HepG2 (cell line): ENCODE measurements around the gene STIMATE. TPM values are rescaled to one million over a fixed set of nuclear protein-coding genes. Genes with fewer than 3 reads are reported as not detected.

Experiments used
- ATAC-seq: fragments of 200-7000 bp; cut with Tn5 transposase; 3 replicates; pipeline ENCODE4 v1.9.1; 2020; ENCODE audit warnings: mild to moderate bottlenecking, moderate library complexity
- BruUV-seq: library from RNA; stranded (reverse); fragments of 400-500 nt; replicated peaks from 2 replicates; lab custom pipeline; 2021; lab: Mats Ljungman, UMichigan
- CTCF ChIA-PET: fragments of 300-600 bp; formaldehyde crosslinking; extraction: SDS; loops from one replicate; lab custom pipeline; 2021; ENCODE audit warnings: low total read pairs, inconsistent platforms, low intra/inter-chr PET ratio; lab: Yijun Ruan, JAX
- POLR2A ChIA-PET: fragments of 350-600 bp; sonication (Branson Sonifier 250); formaldehyde crosslinking; loops from one replicate; lab custom pipeline; 2020; ENCODE audit warnings: antibody characterized with exemption, inconsistent platforms; lab: Yijun Ruan, JAX
- DNase-seq: peaks from one replicate; pipeline ENCODE4 v3.0.0-alpha.2; 2015; ENCODE audit warnings: low spot score
- FAIRE-seq: peaks from 3 replicates; lab custom pipeline; 2011; peaks lifted over from hg19 to GRCh38; lab: Jason Lieb, UNC
- H2AFZ ChIP-seq: one replicate; pipeline ENCODE4 v1.6.1; 2011; ENCODE audit warnings: low read length, inconsistent platforms
- H3K27ac ChIP-seq: fragments of 300-600 bp; 3 replicates; pipeline ENCODE4 v1.8.0; 2011; ENCODE audit warnings: mixed run types, mild to moderate bottlenecking, mixed read lengths, low read length, inconsistent platforms; ENCODE audit not compliant: insufficient read depth; ENCODE audit errors: extremely low read length
- H3K27me3 ChIP-seq, 2 experiments: fragments of 200-600 bp in 1 of 2; 2 replicates in 1 of 2; 3 replicates in 1 of 2; pipeline versions ENCODE4 v1.6.0 to v1.8.0; 2011; ENCODE audit warnings: low read length in 2 of 2, mild to moderate bottlenecking in 2 of 2, moderate library complexity in 2 of 2, inconsistent platforms in 1 of 2; ENCODE audit not compliant: insufficient read depth in 2 of 2, control insufficient read depth in 1 of 2
- H3K36me3 ChIP-seq, 2 experiments: fragments of 200-600 bp in 1 of 2; replicated peaks in 1 of 2; 2 replicates in 1 of 2; 3 replicates in 1 of 2; pipeline versions ENCODE4 v1.5.1 to v1.8.0; 2011; ENCODE audit warnings: low read length in 2 of 2, inconsistent platforms in 1 of 2; ENCODE audit not compliant: insufficient read depth in 2 of 2, control insufficient read depth in 1 of 2
- H3K4me1 ChIP-seq: 2 replicates; pipeline ENCODE4 v1.5.1; 2012; ENCODE audit warnings: low read length, inconsistent platforms; ENCODE audit not compliant: insufficient read depth
- H3K4me2 ChIP-seq: 2 replicates; pipeline ENCODE4 v1.6.0; 2011; ENCODE audit warnings: low read depth, low read length, inconsistent platforms
- H3K4me3 ChIP-seq, 3 experiments: fragments of 200-600 bp in 1 of 3; sonication (generic), shearing (Covaris generic) in 1 of 3; replicated peaks in 1 of 3; 2 replicates each; pipeline ENCODE4 v1.5.1; 2011 to 2016; ENCODE audit warnings: low read length in 3 of 3, inconsistent platforms in 2 of 3, low read depth in 2 of 3, mild to moderate bottlenecking in 2 of 3, control low read depth in 1 of 3, mixed read lengths in 1 of 3; ENCODE audit not compliant: insufficient read depth in 1 of 3
- H3K79me2 ChIP-seq: one replicate; pipeline ENCODE4 v1.6.1; 2011; ENCODE audit warnings: low read length, inconsistent platforms; ENCODE audit not compliant: insufficient read depth
- H3K9ac ChIP-seq: 2 replicates; pipeline ENCODE4 v1.6.0; 2011; ENCODE audit warnings: mild to moderate bottlenecking, low read depth, low read length, inconsistent platforms; ENCODE audit not compliant: insufficient read depth
- H3K9me3 ChIP-seq: 2 replicates; pipeline ENCODE4 v1.5.1; 2012; ENCODE audit warnings: mild to moderate bottlenecking, low read length
- H4K20me1 ChIP-seq: 2 replicates; pipeline ENCODE4 v1.6.0; 2011; ENCODE audit warnings: inconsistent platforms, mild to moderate bottlenecking, low read length, moderate library complexity; ENCODE audit not compliant: insufficient read depth
- ATF1 ChIP-seq: IDR thresholded peaks from 2 replicates; pipeline ENCODE4 v1.6.1; 2016; ENCODE audit warnings: mild to moderate bottlenecking, control low read depth
- KAT2B ChIP-seq: fragments of 150-350 bp; IDR thresholded peaks from 2 replicates; pipeline ENCODE4 v1.6.1; 2014; ENCODE audit warnings: low read depth, low read length, borderline replicate concordance
- RXRB ChIP-seq: IDR thresholded peaks from 2 replicates; pipeline ENCODE4 v1.6.1; 2016; ENCODE audit warnings: borderline replicate concordance, missing genetic modification reagents, missing compliant biosample characterization
- ZFP36L1 ChIP-seq: sonication (generic); formaldehyde crosslinking; IDR thresholded peaks from 2 replicates; pipeline ENCODE4 v1.8.0; 2022; ENCODE audit warnings: mild to moderate bottlenecking, missing genetic modification reagents, moderate library complexity
- ZNF614 ChIP-seq: IDR thresholded peaks from 2 replicates; pipeline ENCODE4 v1.6.1; 2018; ENCODE audit warnings: missing biosample characterization, missing genetic modification reagents, inconsistent platforms, borderline replicate concordance
- WGBS: methylation state at CpG from one replicate; pipeline ENCODE4 v1.1.6; 2017; ENCODE audit warnings: low lambda C conversion rate; 5-methylcytosine and 5-hydroxymethylcytosine counted together
- in situ Hi-C: cut with HindIII; loops from 2 replicates; pipeline ENCODE4 v1.10.0; 2017; ENCODE audit warnings: low pct_unique_long_range_greater_than_20kb; ENCODE audit not compliant: extremely low pct_ligation_motif_present
- intact Hi-C: fragments of 100-400 bp; cut with micrococcal nuclease; formaldehyde crosslinking; loops from one replicate; pipeline ENCODE4 v1.10.0; 2022; ENCODE audit not compliant: unreplicated experiment
- polyA plus RNA-seq, 8 experiments: library from polyadenylated mRNA; depleted of rRNA in 3 of 8; stranded (reverse) in 7 of 8; unstranded in 1 of 8; fragments of >200 nt; fragmentation: Illumina TruSeq in 4 of 8; extraction: Trizol in 4 of 8; gene quantifications; 2 replicates each; pipeline versions ENCODE4 v1.2.1 to v1.2.3, GENCODE V29; 2011 to 2016; ENCODE audit warnings: low read depth in 4 of 8, missing spikeins in 1 of 8, mixed read lengths in 1 of 8; ENCODE audit not compliant: insufficient read depth in 1 of 8
- total RNA-seq, 5 experiments: library from RNA; depleted of rRNA; stranded (reverse); fragments of >200 nt; fragmentation: Illumina TruSeq; extraction: Trizol; gene quantifications; 2 replicates each; pipeline ENCODE4 v1.2.3, GENCODE V29; 2016; ENCODE audit warnings: low read depth in 1 of 5
- TF ChIP-seq, protein P1 (sequence below): sonication (generic); formaldehyde crosslinking; IDR thresholded peaks from 2 replicates; pipeline ENCODE4 v1.4.0; 2020; ENCODE audit warnings: missing genetic modification reagents, mild to moderate bottlenecking, borderline replicate concordance
- TF ChIP-seq, protein P2 (sequence below): sonication (generic); formaldehyde crosslinking; IDR thresholded peaks from 2 replicates; pipeline ENCODE4 v1.5.1; 2020; ENCODE audit warnings: mild to moderate bottlenecking, missing genetic modification reagents, moderate library complexity
- TF ChIP-seq, protein P3 (sequence below): sonication (generic); formaldehyde crosslinking; IDR thresholded peaks from 2 replicates; pipeline ENCODE4 v1.5.0; 2020; ENCODE audit warnings: mild to moderate bottlenecking, missing genetic modification reagents

STIMATE gene
- total and polyA plus RNA-seq, 2 of the 13 experiments (the other 11 are each of a cell fraction or from before 2014, with no cell fraction given): 5.7 to 11.7 TPM

DNA sequence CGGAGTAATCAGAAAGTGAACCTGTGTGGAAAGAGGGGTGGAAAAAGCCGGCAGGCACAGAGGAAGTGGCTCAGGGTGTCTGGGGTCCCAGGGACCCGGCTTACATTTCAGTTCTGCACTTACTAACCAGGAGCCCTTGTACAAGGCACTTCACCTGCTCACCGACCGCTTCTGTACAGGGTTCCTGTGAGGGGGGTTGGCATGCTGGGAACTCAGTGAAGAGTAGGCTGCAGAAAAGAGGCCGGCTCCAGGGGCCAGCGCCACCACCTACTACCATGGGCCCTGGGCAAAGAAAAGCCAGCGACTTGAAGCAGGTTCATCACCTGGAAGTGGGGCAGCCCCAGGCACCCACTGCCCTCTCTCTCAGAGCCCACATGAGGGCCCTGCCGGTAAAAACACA is 6.2 kb downstream of the STIMATE start:
- DNase-seq (no peak), FAIRE-seq (no peak), ATAC-seq (peak; percentile 11)
- TF ChIP-seq ZNF614 (CRISPR knock-in tag): no peak
- 0 out of 2 replicates have a peak, but pooled peaks have one; percentile 20 for TF ChIP-seq ZFP36L1
- TF ChIP-seq RXRB (CRISPR knock-in tag): no peak
- TF ChIP-seq ATF1 (CRISPR knock-in tag): no peak
- TF ChIP-seq, protein P1, sequence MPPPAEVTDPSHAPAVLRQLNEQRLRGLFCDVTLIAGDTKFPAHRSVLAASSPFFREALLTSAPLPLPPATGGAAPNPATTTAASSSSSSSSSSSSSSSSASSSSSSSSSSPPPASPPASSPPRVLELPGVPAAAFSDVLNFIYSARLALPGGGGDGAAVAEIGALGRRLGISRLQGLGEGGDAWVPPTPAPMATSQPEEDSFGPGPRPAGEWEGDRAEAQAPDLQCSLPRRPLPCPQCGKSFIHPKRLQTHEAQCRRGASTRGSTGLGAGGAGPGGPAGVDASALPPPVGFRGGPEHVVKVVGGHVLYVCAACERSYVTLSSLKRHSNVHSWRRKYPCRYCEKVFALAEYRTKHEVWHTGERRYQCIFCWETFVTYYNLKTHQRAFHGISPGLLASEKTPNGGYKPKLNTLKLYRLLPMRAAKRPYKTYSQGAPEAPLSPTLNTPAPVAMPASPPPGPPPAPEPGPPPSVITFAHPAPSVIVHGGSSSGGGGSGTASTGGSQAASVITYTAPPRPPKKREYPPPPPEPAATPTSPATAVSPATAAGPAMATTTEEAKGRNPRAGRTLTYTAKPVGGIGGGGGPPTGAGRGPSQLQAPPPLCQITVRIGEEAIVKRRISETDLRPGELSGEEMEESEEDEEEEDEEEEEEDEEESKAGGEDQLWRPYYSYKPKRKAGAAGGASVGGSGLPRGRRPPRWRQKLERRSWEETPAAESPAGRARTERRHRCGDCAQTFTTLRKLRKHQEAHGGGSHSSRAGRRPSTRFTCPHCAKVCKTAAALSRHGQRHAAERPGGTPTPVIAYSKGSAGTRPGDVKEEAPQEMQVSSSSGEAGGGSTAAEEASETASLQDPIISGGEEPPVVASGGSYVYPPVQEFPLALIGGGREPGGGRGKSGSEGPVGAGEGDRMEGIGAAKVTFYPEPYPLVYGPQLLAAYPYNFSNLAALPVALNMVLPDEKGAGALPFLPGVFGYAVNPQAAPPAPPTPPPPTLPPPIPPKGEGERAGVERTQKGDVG (CRISPR knock-in tag): peak; percentile 34; the same call in 1 of the 2 replicates
- TF ChIP-seq, protein P2, sequence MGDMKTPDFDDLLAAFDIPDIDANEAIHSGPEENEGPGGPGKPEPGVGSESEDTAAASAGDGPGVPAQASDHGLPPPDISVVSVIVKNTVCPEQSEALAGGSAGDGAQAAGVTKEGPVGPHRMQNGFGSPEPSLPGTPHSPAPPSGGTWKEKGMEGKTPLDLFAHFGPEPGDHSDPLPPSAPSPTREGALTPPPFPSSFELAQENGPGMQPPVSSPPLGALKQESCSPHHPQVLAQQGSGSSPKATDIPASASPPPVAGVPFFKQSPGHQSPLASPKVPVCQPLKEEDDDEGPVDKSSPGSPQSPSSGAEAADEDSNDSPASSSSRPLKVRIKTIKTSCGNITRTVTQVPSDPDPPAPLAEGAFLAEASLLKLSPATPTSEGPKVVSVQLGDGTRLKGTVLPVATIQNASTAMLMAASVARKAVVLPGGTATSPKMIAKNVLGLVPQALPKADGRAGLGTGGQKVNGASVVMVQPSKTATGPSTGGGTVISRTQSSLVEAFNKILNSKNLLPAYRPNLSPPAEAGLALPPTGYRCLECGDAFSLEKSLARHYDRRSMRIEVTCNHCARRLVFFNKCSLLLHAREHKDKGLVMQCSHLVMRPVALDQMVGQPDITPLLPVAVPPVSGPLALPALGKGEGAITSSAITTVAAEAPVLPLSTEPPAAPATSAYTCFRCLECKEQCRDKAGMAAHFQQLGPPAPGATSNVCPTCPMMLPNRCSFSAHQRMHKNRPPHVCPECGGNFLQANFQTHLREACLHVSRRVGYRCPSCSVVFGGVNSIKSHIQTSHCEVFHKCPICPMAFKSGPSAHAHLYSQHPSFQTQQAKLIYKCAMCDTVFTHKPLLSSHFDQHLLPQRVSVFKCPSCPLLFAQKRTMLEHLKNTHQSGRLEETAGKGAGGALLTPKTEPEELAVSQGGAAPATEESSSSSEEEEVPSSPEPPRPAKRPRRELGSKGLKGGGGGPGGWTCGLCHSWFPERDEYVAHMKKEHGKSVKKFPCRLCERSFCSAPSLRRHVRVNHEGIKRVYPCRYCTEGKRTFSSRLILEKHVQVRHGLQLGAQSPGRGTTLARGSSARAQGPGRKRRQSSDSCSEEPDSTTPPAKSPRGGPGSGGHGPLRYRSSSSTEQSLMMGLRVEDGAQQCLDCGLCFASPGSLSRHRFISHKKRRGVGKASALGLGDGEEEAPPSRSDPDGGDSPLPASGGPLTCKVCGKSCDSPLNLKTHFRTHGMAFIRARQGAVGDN (CRISPR knock-in tag): peak; percentile 63
- TF ChIP-seq KAT2B: no peak
- TF ChIP-seq, protein P3, sequence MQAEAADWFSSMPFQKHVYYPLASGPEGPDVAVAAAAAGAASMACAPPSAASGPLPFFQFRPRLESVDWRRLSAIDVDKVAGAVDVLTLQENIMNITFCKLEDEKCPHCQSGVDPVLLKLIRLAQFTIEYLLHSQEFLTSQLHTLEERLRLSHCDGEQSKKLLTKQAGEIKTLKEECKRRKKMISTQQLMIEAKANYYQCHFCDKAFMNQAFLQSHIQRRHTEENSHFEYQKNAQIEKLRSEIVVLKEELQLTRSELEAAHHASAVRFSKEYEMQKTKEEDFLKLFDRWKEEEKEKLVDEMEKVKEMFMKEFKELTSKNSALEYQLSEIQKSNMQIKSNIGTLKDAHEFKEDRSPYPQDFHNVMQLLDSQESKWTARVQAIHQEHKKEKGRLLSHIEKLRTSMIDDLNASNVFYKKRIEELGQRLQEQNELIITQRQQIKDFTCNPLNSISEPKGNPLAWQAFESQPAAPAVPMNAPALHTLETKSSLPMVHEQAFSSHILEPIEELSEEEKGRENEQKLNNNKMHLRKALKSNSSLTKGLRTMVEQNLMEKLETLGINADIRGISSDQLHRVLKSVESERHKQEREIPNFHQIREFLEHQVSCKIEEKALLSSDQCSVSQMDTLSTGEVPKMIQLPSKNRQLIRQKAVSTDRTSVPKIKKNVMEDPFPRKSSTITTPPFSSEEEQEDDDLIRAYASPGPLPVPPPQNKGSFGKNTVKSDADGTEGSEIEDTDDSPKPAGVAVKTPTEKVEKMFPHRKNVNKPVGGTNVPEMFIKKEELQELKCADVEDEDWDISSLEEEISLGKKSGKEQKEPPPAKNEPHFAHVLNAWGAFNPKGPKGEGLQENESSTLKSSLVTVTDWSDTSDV (CRISPR knock-in tag): no peak
- H3K79me2 ChIP-seq: peaks cover 10% of the 10 kb centered on the region
- H4K20me1 ChIP-seq: no peaks in the 10 kb centered on the region
- H3K27ac ChIP-seq: peak overlapping the region; percentile 68
- no peaks in the 10 kb centered on the region; a peak in 1 of 5 replicates for H3K36me3 ChIP-seq
- ChIA-PET CTCF (no interaction called here), POLR2A (no interaction called here)
- in situ Hi-C loops (no loop called here), intact Hi-C loops (loop anchor here (5.0 kb wide), 1 partner anchor 39 kb away; no protein-coding TSS in a partner anchor)
- no TSS peak for BruUV-seq
- no peak overlapping the region for H2AFZ ChIP-seq
- H3K27me3 ChIP-seq: no peaks in the 10 kb centered on the region
- peaks cover 52% of the 10 kb centered on the region for H3K4me1 ChIP-seq
- H3K4me3 ChIP-seq: no peak overlapping the region
- WGBS: 57% methylated on average over 7 of the region's 9 CpGs
- H3K9me3 ChIP-seq: no peaks in the 10 kb centered on the region
- H3K4me2 ChIP-seq: peak overlapping the region; percentile 47
- H3K9ac ChIP-seq: peak overlapping the region; percentile 31
